Keratinocyte (primary cell): ENCODE results near the gene CTNNA3. TPM values are rescaled to one million over a fixed set of nuclear protein-coding genes. Genes with fewer than 3 reads are reported as not detected.

Experiments used
- DNase-seq: peaks from one replicate; pipeline ENCODE4 v3.0.0-alpha.2; 2011; ENCODE audit warnings: low read depth, missing footprints, low spot score
- FAIRE-seq: peaks from 2 replicates; lab custom pipeline; 2011; peaks lifted over from hg19 to GRCh38; lab: Jason Lieb, UNC
- H2AFZ ChIP-seq: 2 replicates; pipeline ENCODE4 v1.6.0; 2012; ENCODE audit warnings: low read length, control low read depth, inconsistent platforms; ENCODE audit not compliant: control insufficient read depth
- H3K27ac ChIP-seq: 2 replicates; pipeline ENCODE4 v1.5.1; 2011; ENCODE audit warnings: low read length; ENCODE audit not compliant: control insufficient read depth, insufficient read depth
- H3K27me3 ChIP-seq: 3 replicates; pipeline ENCODE4 v1.6.0; 2011; ENCODE audit warnings: low read length; ENCODE audit not compliant: control insufficient read depth, insufficient read depth; ENCODE audit errors: extremely low read depth
- H3K36me3 ChIP-seq, 2 experiments: 2 replicates in 1 of 2; 3 replicates in 1 of 2; pipeline ENCODE4 v1.5.1; 2011; ENCODE audit warnings: low read length in 2 of 2, mild to moderate bottlenecking in 1 of 2; ENCODE audit not compliant: control insufficient read depth in 2 of 2, insufficient read depth in 2 of 2; ENCODE audit errors: extremely low read depth in 1 of 2
- H3K4me1 ChIP-seq: 3 replicates; pipeline ENCODE4 v1.5.1; 2011; ENCODE audit warnings: low read length; ENCODE audit not compliant: control insufficient read depth, insufficient read depth; ENCODE audit errors: extremely low read depth
- H3K4me2 ChIP-seq: 3 replicates; pipeline ENCODE4 v1.6.0; 2011; ENCODE audit warnings: low read depth, low read length; ENCODE audit not compliant: control insufficient read depth, insufficient read depth; ENCODE audit errors: extremely low read depth
- H3K4me3 ChIP-seq, 3 experiments: fragments of 200-600 bp in 1 of 3; sonication (generic) in 1 of 3; 2 replicates in 2 of 3; 3 replicates in 1 of 3; pipeline ENCODE4 v1.5.1; 2011 to 2016; ENCODE audit warnings: low read length in 3 of 3, mild to moderate bottlenecking in 3 of 3, control low read depth in 2 of 3, inconsistent platforms in 1 of 3, low read depth in 1 of 3, mixed read lengths in 1 of 3, mixed run types in 1 of 3, moderate library complexity in 1 of 3; ENCODE audit not compliant: control insufficient read depth in 2 of 3, insufficient read depth in 2 of 3; ENCODE audit errors: extremely low read depth in 1 of 3
- H3K79me2 ChIP-seq: 2 replicates; pipeline ENCODE4 v1.6.0; 2012; ENCODE audit warnings: low read length; ENCODE audit not compliant: control insufficient read depth, insufficient read depth
- H3K9ac ChIP-seq: 3 replicates; pipeline ENCODE4 v1.6.0; 2011; ENCODE audit warnings: low read length; ENCODE audit not compliant: control insufficient read depth, insufficient read depth; ENCODE audit errors: extremely low read depth
- H3K9me1 ChIP-seq: 3 replicates; pipeline ENCODE4 v1.6.0; 2011; ENCODE audit warnings: low read length; ENCODE audit not compliant: control insufficient read depth, insufficient read depth; ENCODE audit errors: extremely low read depth
- H3K9me3 ChIP-seq: 2 replicates; pipeline ENCODE4 v1.5.1; 2012; ENCODE audit warnings: low read depth, low read length; ENCODE audit not compliant: control insufficient read depth
- H4K20me1 ChIP-seq: 3 replicates; pipeline ENCODE4 v1.6.0; 2011; ENCODE audit warnings: low read length; ENCODE audit not compliant: control insufficient read depth, insufficient read depth; ENCODE audit errors: extremely low read depth
- EZH2 ChIP-seq: IDR thresholded peaks from one replicate; pipeline ENCODE4 v1.6.1; 2012; ENCODE audit warnings: inconsistent platforms, mild to moderate bottlenecking, low read length, moderate library complexity
- dilution Hi-C: fragments of 300-500 bp; cut with MboI; formaldehyde crosslinking; loops from one replicate; pipeline ENCODE4 v1.7.0; 2020; ENCODE audit warnings: low sequenced_read_pairs; ENCODE audit not compliant: extremely low pct_ligation_motif_present
- polyA plus RNA-seq, 5 experiments: library from polyadenylated mRNA; depleted of rRNA in 3 of 5; stranded (reverse) in 3 of 5; stranded (forward) in 1 of 5; unstranded in 1 of 5; fragments of >200 nt; gene quantifications; 1 replicate in 1 of 5; 2 replicates in 3 of 5; 3 replicates in 1 of 5; pipeline versions ENCODE4 v1.2.1 to v1.2.3, GENCODE V29; 2011 to 2012; ENCODE audit warnings: missing spikeins in 2 of 5, low read depth in 1 of 5, low replicate concordance in 1 of 5
- TF ChIP-seq, protein P1 (sequence below), 3 experiments: IDR thresholded peaks in 1 of 3; conservative IDR thresholded peaks in 1 of 3; optimal IDR thresholded peaks in 1 of 3; 2 replicates in 2 of 3; 3 replicates in 1 of 3; pipeline versions ENCODE3 to v1.5.1; 2011; ENCODE audit warnings: low read length in 3 of 3, mild to moderate bottlenecking in 3 of 3, moderate library complexity in 2 of 3, control low read depth in 1 of 3, inconsistent platforms in 1 of 3; ENCODE audit not compliant: insufficient read depth in 2 of 3; ENCODE audit errors: extremely low read depth in 1 of 3

CTNNA3 gene
- polyA plus RNA-seq, 1 donor (not counting 4 experiments of a cell fraction or from before 2014, with no cell fraction given), result 0.01 TPM

DNA sequence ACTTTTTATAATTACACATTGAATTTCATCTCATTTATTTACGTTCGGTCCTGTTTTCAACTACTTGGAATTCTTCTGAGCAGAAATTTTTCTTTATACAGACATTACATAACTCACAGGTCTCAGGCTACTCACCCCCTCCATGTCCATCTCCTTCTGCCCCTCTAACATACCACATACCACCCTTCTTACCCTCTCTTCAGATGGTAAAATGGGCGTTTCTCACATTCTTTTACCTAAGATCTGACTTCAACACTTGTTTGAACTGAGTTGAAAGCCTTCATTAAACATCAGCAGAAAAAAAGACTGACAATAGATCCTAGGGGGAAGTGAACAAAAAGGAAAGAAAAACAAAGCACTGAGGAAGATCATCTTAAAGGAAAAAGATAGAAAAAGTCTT lies 309.7 kb downstream of the CTNNA3 start:
- dilution Hi-C loops, result no loop called here

DNA sequence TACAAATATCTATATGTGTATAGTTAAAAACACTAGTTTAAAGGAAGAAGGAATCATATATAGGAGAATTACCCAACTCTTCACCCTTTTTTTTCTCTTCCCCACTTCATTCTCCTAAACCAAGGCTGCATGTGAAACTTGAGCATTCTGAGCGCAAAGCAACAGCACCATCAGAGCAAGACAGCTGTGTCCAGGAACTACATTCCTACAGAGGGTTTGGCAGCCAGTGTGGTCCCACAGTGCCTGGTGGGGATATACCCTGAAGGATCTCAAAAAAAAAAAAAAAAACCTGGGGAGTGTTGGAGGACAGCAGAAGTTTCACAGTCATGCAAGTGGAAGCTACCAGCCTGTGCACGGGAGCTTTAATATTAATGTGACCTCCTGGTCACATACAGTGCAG lies 310.4 kb downstream of the CTNNA3 start:
- H3K4me3 ChIP-seq, result no peak overlapping the region
- dilution Hi-C loops, result no loop called here
- no peak overlapping the region for H3K27ac ChIP-seq
- H3K79me2 ChIP-seq, result no peaks in the 10 kb centered on the region
- no peaks in the 10 kb centered on the region for H3K36me3 ChIP-seq
- no peaks in the 10 kb centered on the region for H3K9me3 ChIP-seq
- H3K4me1 ChIP-seq, result no peaks in the 10 kb centered on the region
- no peak overlapping the region for H3K9ac ChIP-seq
- TF ChIP-seq, protein P1, sequence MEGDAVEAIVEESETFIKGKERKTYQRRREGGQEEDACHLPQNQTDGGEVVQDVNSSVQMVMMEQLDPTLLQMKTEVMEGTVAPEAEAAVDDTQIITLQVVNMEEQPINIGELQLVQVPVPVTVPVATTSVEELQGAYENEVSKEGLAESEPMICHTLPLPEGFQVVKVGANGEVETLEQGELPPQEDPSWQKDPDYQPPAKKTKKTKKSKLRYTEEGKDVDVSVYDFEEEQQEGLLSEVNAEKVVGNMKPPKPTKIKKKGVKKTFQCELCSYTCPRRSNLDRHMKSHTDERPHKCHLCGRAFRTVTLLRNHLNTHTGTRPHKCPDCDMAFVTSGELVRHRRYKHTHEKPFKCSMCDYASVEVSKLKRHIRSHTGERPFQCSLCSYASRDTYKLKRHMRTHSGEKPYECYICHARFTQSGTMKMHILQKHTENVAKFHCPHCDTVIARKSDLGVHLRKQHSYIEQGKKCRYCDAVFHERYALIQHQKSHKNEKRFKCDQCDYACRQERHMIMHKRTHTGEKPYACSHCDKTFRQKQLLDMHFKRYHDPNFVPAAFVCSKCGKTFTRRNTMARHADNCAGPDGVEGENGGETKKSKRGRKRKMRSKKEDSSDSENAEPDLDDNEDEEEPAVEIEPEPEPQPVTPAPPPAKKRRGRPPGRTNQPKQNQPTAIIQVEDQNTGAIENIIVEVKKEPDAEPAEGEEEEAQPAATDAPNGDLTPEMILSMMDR (optimal IDR thresholded peaks at IDR 0.05 in 1 of 3, IDR thresholded peaks at IDR 0.05 in 1 of 3, conservative IDR thresholded peaks at IDR 0.05 in 1 of 3; ENCODE audit: extremely low read depth in 1 of 3, insufficient read depth in 2 of 3, low read length in 3 of 3), result no peak
- no peak for TF ChIP-seq EZH2
- FAIRE-seq (no peak), DNase-seq (no peak)
- no peaks in the 10 kb centered on the region for H4K20me1 ChIP-seq
- no peak overlapping the region for H2AFZ ChIP-seq
- H3K4me2 ChIP-seq, result no peak overlapping the region
- H3K27me3 ChIP-seq, result no peaks in the 10 kb centered on the region
- H3K9me1 ChIP-seq, result no peaks in the 10 kb centered on the region

More for the DNA sequence above, 309.7 kb downstream of the CTNNA3 start:
- H3K9me1 ChIP-seq, result no peaks in the 10 kb centered on the region
- no peak overlapping the region for H2AFZ ChIP-seq
- H3K9ac ChIP-seq, result no peak overlapping the region
- H3K27me3 ChIP-seq, result no peaks in the 10 kb centered on the region
- TF ChIP-seq, protein P1 (optimal IDR thresholded peaks at IDR 0.05 in 1 of 3, IDR thresholded peaks at IDR 0.05 in 1 of 3, conservative IDR thresholded peaks at IDR 0.05 in 1 of 3; ENCODE audit: extremely low read depth in 1 of 3, insufficient read depth in 2 of 3, low read length in 3 of 3), result no peak
- TF ChIP-seq EZH2, result no peak
- H3K4me3 ChIP-seq, result no peak overlapping the region
- no peaks in the 10 kb centered on the region for H4K20me1 ChIP-seq
- DNase-seq (no peak), FAIRE-seq (no peak)
- no peak overlapping the region for H3K27ac ChIP-seq
- H3K9me3 ChIP-seq, result no peaks in the 10 kb centered on the region
- H3K4me2 ChIP-seq, result no peak overlapping the region
- no peaks in the 10 kb centered on the region for H3K79me2 ChIP-seq
- H3K36me3 ChIP-seq, result no peaks in the 10 kb centered on the region
- no peaks in the 10 kb centered on the region for H3K4me1 ChIP-seq
